Thoracic aorta (tissue), 2 donors: ENCODE measurements around the gene PANX2. TPM values are rescaled to one million over a fixed set of nuclear protein-coding genes. Genes with fewer than 3 reads are reported as not detected.
"Not testable (repeated sequence)": the region's sequence is repeated elsewhere in the genome, so short reads cannot be mapped to it uniquely, and the experiment has no call there.

Experiments used
- ATAC-seq: fragments of 150-250 bp; one replicate; pipeline ENCODE4 v1.8.0; 2017; ENCODE audit warnings: low read depth; ENCODE audit not compliant: insufficient number of reproducible peaks, low FRiP score
- DNase-seq: peaks from one replicate; pipeline ENCODE4 v3.0.0-alpha.2; 2020; ENCODE audit warnings: low spot score
- H3K27ac ChIP-seq, 2 donors: fragments of 200-600 bp; sonication (generic); 1 replicate in 1 of 2; 2 replicates in 1 of 2; pipeline ENCODE4 v1.5.1; 2016; ENCODE audit warnings: mild to moderate bottlenecking in 2 of 2, moderate library complexity in 2 of 2
- H3K27me3 ChIP-seq: fragments of 200-600 bp; sonication (generic); replicated peaks from 2 replicates; pipeline ENCODE4 v1.6.0; 2016; ENCODE audit warnings: mild to moderate bottlenecking; ENCODE audit not compliant: insufficient read depth
- H3K36me3 ChIP-seq: fragments of 200-600 bp; sonication (generic); one replicate; pipeline ENCODE4 v1.5.1; 2016
- H3K4me1 ChIP-seq, 2 donors: fragments of 200-600 bp; sonication (generic); 1 replicate in 1 of 2; 2 replicates in 1 of 2; pipeline versions ENCODE4 v1.5.1 to v1.6.0; 2016; ENCODE audit warnings: low read depth in 2 of 2, mild to moderate bottlenecking in 1 of 2; ENCODE audit not compliant: control insufficient read depth in 1 of 2
- H3K4me3 ChIP-seq: fragments of 200-600 bp; sonication (generic); 2 replicates; pipeline ENCODE4 v1.5.1; 2016; ENCODE audit warnings: mild to moderate bottlenecking
- H3K9me3 ChIP-seq: fragments of 200-600 bp; sonication (generic); 2 replicates; pipeline ENCODE4 v1.5.1; 2016
- CTCF ChIP-seq: fragments of 200-600 bp; sonication (generic); IDR thresholded peaks from one replicate; pipeline ENCODE4 v1.5.1; 2019; ENCODE audit warnings: antibody characterized with exemption
- total RNA-seq, 2 donors: library from RNA; depleted of rRNA; stranded (reverse); fragments of >200 nt; gene quantifications; one replicate each; pipeline versions ENCODE4 v1.1.0 to v1.2.3, GENCODE V29; 2016

PANX2 gene
- total RNA-seq, 2 donors from 2014 or later = 2.5 to 4.1 TPM

- DNase-seq = no peak
- no peak overlapping the region for H3K4me3 ChIP-seq
- no peak for TF ChIP-seq CTCF
- no peak overlapping the region for H3K27ac ChIP-seq
- no peaks in the 10 kb centered on the region for H3K27me3 ChIP-seq
- H3K36me3 ChIP-seq = no peaks in the 10 kb centered on the region
- no peaks in the 10 kb centered on the region for H3K4me1 ChIP-seq
- H3K9me3 ChIP-seq = no peaks in the 10 kb centered on the region
- ATAC-seq = no peak
Observed at GRCh38 chr22:50129121-50129736, 41.3 kb upstream of the PANX2 start.

- Histone ChIP-seq H3K9me3 (no peaks in the 10 kb centered on the region), H3K27ac (no peak overlapping the region), H3K36me3 (no peaks in the 10 kb centered on the region), H3K4me3 (no peak overlapping the region), H3K27me3 (no peaks in the 10 kb centered on the region), H3K4me1 (peaks cover 0 to 10% of the 10 kb centered on the region in 2 donors)
- no peak for TF ChIP-seq CTCF
- no peak for ATAC-seq
- no peak for DNase-seq
Observed at GRCh38 chr22:50131894-50132293, 38.6 kb upstream of the PANX2 start.

- Histone ChIP-seq H3K27ac (no peak overlapping the region), H3K4me3 (no peak overlapping the region), H3K4me1 (peaks cover 0 to 13% of the 10 kb centered on the region in 2 donors), H3K36me3 (no peaks in the 10 kb centered on the region), H3K27me3 (no peaks in the 10 kb centered on the region), H3K9me3 (no peaks in the 10 kb centered on the region)
- TF ChIP-seq CTCF = no peak
- ATAC-seq = no peak
- no peak for DNase-seq
Observed at GRCh38 chr22:50134481-50134880, 36.0 kb upstream of the PANX2 start.

GRCh38 chr22:50136581-50137015 is 33.9 kb upstream of the PANX2 start:
- Histone ChIP-seq H3K4me1 (peaks cover 1 to 21% of the 10 kb centered on the region in 2 donors), H3K9me3 (no peaks in the 10 kb centered on the region), H3K27ac (peak overlapping the region; percentile 9 to 34), H3K27me3 (no peaks in the 10 kb centered on the region), H3K4me3 (no peak overlapping the region), H3K36me3 (no peaks in the 10 kb centered on the region)
- ATAC-seq (no peak), DNase-seq (no peak)
- TF ChIP-seq CTCF = no peak

GRCh38 chr22:50137277-50137676 is 33.3 kb upstream of the PANX2 start:
- DNase-seq, ATAC-seq, H3K9me3 ChIP-seq, H3K36me3 ChIP-seq, H3K4me3 ChIP-seq, H3K27ac ChIP-seq, H3K27me3 ChIP-seq: not testable (repeated sequence)
- H3K4me1 ChIP-seq = peaks cover 4 to 27% of the 10 kb centered on the region in 2 donors

GRCh38 chr22:50138041-50138440 is 32.5 kb upstream of the PANX2 start:
- DNase-seq = no peak
- no peak overlapping the region for H3K4me3 ChIP-seq

More at GRCh38 chr22:50138041-50138440, 32.5 kb upstream of the PANX2 start:
- no peak for ATAC-seq
- no peak overlapping the region for H3K27ac ChIP-seq
- no peaks in the 10 kb centered on the region for H3K27me3 ChIP-seq
- H3K4me1 ChIP-seq = peaks cover 4 to 27% of the 10 kb centered on the region in 2 donors
- no peak for TF ChIP-seq CTCF
- no peaks in the 10 kb centered on the region for H3K36me3 ChIP-seq
- no peaks in the 10 kb centered on the region for H3K9me3 ChIP-seq
